Ovary (tissue), 3 donors: Measurements from ENCODE around the gene ANKRD35.
"Not testable (repeated sequence)": the region's sequence is repeated elsewhere in the genome, so short reads cannot be mapped to it uniquely, and the experiment has no call there.

Experiments
- CTCF ChIP-seq, 3 donors: fragments of 450-650 bp in 2 of 3; fragments of 200-600 bp in 1 of 3; IDR thresholded peaks; one replicate each; pipeline versions ENCODE4 v1.5.1 to v1.8.0; 2016 to 2022; ENCODE audit warnings: antibody characterized with exemption in 3 of 3, mild to moderate bottlenecking in 1 of 3
- EP300 ChIP-seq: sonication (generic); formaldehyde crosslinking; IDR thresholded peaks from one replicate; pipeline ENCODE4 v1.6.1; 2017; ENCODE audit warnings: antibody characterized with exemption
- POLR2A ChIP-seq: fragments of 450-650 bp; IDR thresholded peaks from one replicate; pipeline ENCODE4 v1.6.1; 2017; ENCODE audit warnings: antibody characterized with exemption, mild to moderate bottlenecking, moderate library complexity
- donor health status: DM: no; HTN: no; CAD: no.

- TF ChIP-seq POLR2A; CTCF (IDR thresholded peaks at IDR 0.05); EP300: not testable (repeated sequence)
Measured at GRCh38 chr1:145920297-145920696, 34.6 kb upstream of the ANKRD35 start.
